ENCODE data around the gene GOLGA3. TPM values are rescaled to one million over a fixed set of nuclear protein-coding genes. Genes with fewer than 3 reads are reported as not detected.
"Not testable (repeated sequence)": the region's sequence is repeated elsewhere in the genome, so short reads cannot be mapped to it uniquely, and the experiment has no call there.

GOLGA3 gene
- total RNA-seq, 1 experiment from 2014 or later = 14.9 TPM

DNA sequence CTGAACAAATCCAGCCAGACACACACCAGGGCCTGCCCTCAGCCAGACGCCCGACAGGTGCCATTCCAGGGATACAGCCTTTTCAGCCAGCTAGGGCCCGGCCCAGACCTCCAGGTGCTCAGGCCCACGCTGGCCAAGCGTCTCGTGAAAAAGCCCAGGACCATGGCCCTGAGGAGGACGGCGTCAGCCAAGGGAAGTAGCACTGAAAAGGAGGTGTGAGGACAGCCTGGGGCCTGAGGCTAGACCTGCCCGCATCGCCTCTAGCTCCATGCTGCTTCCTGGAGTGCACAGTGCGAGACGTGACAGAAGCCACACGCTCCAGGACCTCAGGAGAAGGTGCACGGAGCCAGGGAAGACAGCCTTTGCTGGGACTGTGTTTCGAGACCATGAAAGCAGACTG, 29.8 kb downstream of the GOLGA3 start:
- Histone ChIP-seq H3K36me3 (ENCODE audit: insufficient read depth, low read length) (peaks cover 30% of the 10 kb centered on the region), H3K27ac (ENCODE audit: low read length) (no peak overlapping the region), H3K79me2 (ENCODE audit: low read length) (peaks cover 3% of the 10 kb centered on the region; the same call in 1 of the 2 replicates), H3K27me3 (ENCODE audit: low read length) (no peaks in the 10 kb centered on the region), H3K4me2 (ENCODE audit: low read depth, low read length, poor library complexity, severe bottlenecking) (no peak overlapping the region), H2AFZ (ENCODE audit: low read length) (no peak overlapping the region), H3K4me3 (ENCODE audit: low read length) (no peak overlapping the region), H4K20me1 (ENCODE audit: insufficient read depth, low read depth, low read length) (no peaks in the 10 kb centered on the region), H3K9ac (ENCODE audit: low read length) (no peak overlapping the region), H3K9me2 (replicated peaks; ENCODE audit: insufficient read depth, low read length) (no peaks in the 10 kb centered on the region), H3K4me1 (ENCODE audit: low read length) (no peaks in the 10 kb centered on the region), H3K9me3 (ENCODE audit: low read length) (no peaks in the 10 kb centered on the region)
- DNase-seq = no peak

- H2AFZ ChIP-seq (ENCODE audit: low read length) = no peak overlapping the region
- peaks cover 33% of the 10 kb centered on the region for H3K36me3 ChIP-seq (ENCODE audit: insufficient read depth, low read length)
- H4K20me1 ChIP-seq (ENCODE audit: insufficient read depth, low read depth, low read length) = no peaks in the 10 kb centered on the region
- no peak overlapping the region for H3K27ac ChIP-seq (ENCODE audit: low read length)
- H3K9me3 ChIP-seq (ENCODE audit: low read length) = no peaks in the 10 kb centered on the region
- no peaks in the 10 kb centered on the region for H3K9me2 ChIP-seq (replicated peaks; ENCODE audit: insufficient read depth, low read length)
- no peaks in the 10 kb centered on the region for H3K4me1 ChIP-seq (ENCODE audit: low read length)
- no peak overlapping the region for H3K4me3 ChIP-seq (ENCODE audit: low read length)
- no peaks in the 10 kb centered on the region for H3K27me3 ChIP-seq (ENCODE audit: low read length)
- H3K9ac ChIP-seq (ENCODE audit: low read length) = no peak overlapping the region
- DNase-seq = no peak
- peaks cover 3% of the 10 kb centered on the region; the same call in 1 of the 2 replicates for H3K79me2 ChIP-seq (ENCODE audit: low read length)
- H3K4me2 ChIP-seq (ENCODE audit: low read depth, low read length, poor library complexity, severe bottlenecking) = no peak overlapping the region
These were observed 30.7 kb downstream of the GOLGA3 start for GRCh38 chr12:132797820-132798570.

DNA sequence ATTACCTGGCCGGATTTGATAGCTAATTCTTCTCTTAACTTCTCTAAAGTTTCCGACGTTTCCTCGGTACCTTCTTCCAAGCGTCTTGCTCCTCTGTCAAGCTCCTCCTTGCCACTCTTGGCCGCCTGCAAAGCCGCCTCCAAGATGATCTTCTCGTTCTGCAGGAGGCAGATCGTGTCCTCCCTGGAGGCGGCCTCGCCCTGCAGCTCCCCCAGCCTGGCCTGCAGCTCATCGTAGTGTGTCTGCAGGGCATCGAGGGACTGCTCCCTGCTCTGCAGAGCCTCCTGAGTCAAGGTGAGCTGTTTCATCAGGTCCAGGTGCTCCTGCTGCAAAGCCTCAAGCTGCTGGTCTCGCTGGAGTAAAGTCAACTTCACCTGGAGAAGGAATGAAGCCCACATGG, 32.8 kb downstream of the GOLGA3 start:
- no peaks in the 10 kb centered on the region for H3K27me3 ChIP-seq (ENCODE audit: low read length)
- H3K36me3 ChIP-seq (ENCODE audit: insufficient read depth, low read length) = peaks cover 30% of the 10 kb centered on the region
- H2AFZ ChIP-seq (ENCODE audit: low read length) = no peak overlapping the region
- no peak overlapping the region for H3K4me3 ChIP-seq (ENCODE audit: low read length)
- no peaks in the 10 kb centered on the region; the same call in 1 of the 2 replicates for H3K9me3 ChIP-seq (ENCODE audit: low read length)
- no peak overlapping the region for H3K9ac ChIP-seq (ENCODE audit: low read length)
- no peak overlapping the region for H3K4me2 ChIP-seq (ENCODE audit: low read depth, low read length, poor library complexity, severe bottlenecking)
- no peak for DNase-seq
- H3K4me1 ChIP-seq (ENCODE audit: low read length) = no peaks in the 10 kb centered on the region
- H3K79me2 ChIP-seq (ENCODE audit: low read length) = peaks cover 3% of the 10 kb centered on the region; the same call in 1 of the 2 replicates
- no peak overlapping the region for H3K27ac ChIP-seq (ENCODE audit: low read length)
- no peaks in the 10 kb centered on the region for H3K9me2 ChIP-seq (replicated peaks; ENCODE audit: insufficient read depth, low read length)
- no peaks in the 10 kb centered on the region for H4K20me1 ChIP-seq (ENCODE audit: insufficient read depth, low read depth, low read length)

GRCh38 chr12:132791940-132792339, 36.7 kb downstream of the GOLGA3 start:
- not testable (repeated sequence) for H3K27ac ChIP-seq (ENCODE audit: low read length); H3K79me2 ChIP-seq (ENCODE audit: low read length); H4K20me1 ChIP-seq (ENCODE audit: insufficient read depth, low read depth, low read length); H3K4me1 ChIP-seq (ENCODE audit: low read length); H3K9ac ChIP-seq (ENCODE audit: low read length); H3K9me2 ChIP-seq (replicated peaks; ENCODE audit: insufficient read depth, low read length); H3K27me3 ChIP-seq (ENCODE audit: low read length); H3K4me3 ChIP-seq (ENCODE audit: low read length); H3K4me2 ChIP-seq (ENCODE audit: low read depth, low read length, poor library complexity, severe bottlenecking); H3K9me3 ChIP-seq (ENCODE audit: low read length); H2AFZ ChIP-seq (ENCODE audit: low read length); DNase-seq
- H3K36me3 ChIP-seq (ENCODE audit: insufficient read depth, low read length) = peaks cover 32% of the 10 kb centered on the region

- DNase-seq = no peak
- H3K4me2 ChIP-seq (ENCODE audit: low read depth, low read length, poor library complexity, severe bottlenecking) = no peak overlapping the region
- H4K20me1 ChIP-seq (ENCODE audit: insufficient read depth, low read depth, low read length) = no peaks in the 10 kb centered on the region
- H3K9ac ChIP-seq (ENCODE audit: low read length) = no peak overlapping the region
- no peaks in the 10 kb centered on the region for H3K4me1 ChIP-seq (ENCODE audit: low read length)
- H3K4me3 ChIP-seq (ENCODE audit: low read length) = no peak overlapping the region
- H3K27ac ChIP-seq (ENCODE audit: low read length) = no peak overlapping the region
- no peaks in the 10 kb centered on the region; the same call in 1 of the 2 replicates for H3K79me2 ChIP-seq (ENCODE audit: low read length)
- H3K36me3 ChIP-seq (ENCODE audit: insufficient read depth, low read length) = peaks cover 17% of the 10 kb centered on the region
- no peaks in the 10 kb centered on the region for H3K9me2 ChIP-seq (replicated peaks; ENCODE audit: insufficient read depth, low read length)
- H3K9me3 ChIP-seq (ENCODE audit: low read length) = no peaks in the 10 kb centered on the region; the same call in 1 of the 2 replicates
- H2AFZ ChIP-seq (ENCODE audit: low read length) = no peak overlapping the region
- H3K27me3 ChIP-seq (ENCODE audit: low read length) = no peaks in the 10 kb centered on the region
These were observed 39.6 kb downstream of the GOLGA3 start for GRCh38 chr12:132789099-132789471.

GRCh38 chr12:132788375-132789098, 40.1 kb downstream of the GOLGA3 start:
- H4K20me1 ChIP-seq (ENCODE audit: insufficient read depth, low read depth, low read length) = no peaks in the 10 kb centered on the region
- H2AFZ ChIP-seq (ENCODE audit: low read length) = no peak overlapping the region
- no peak overlapping the region for H3K9ac ChIP-seq (ENCODE audit: low read length)
- no peaks in the 10 kb centered on the region for H3K9me2 ChIP-seq (replicated peaks; ENCODE audit: insufficient read depth, low read length)
- DNase-seq = no peak
- H3K4me2 ChIP-seq (ENCODE audit: low read depth, low read length, poor library complexity, severe bottlenecking) = no peak overlapping the region
- H3K36me3 ChIP-seq (ENCODE audit: insufficient read depth, low read length) = peaks cover 12% of the 10 kb centered on the region
- H3K4me1 ChIP-seq (ENCODE audit: low read length) = no peaks in the 10 kb centered on the region
- no peak overlapping the region for H3K27ac ChIP-seq (ENCODE audit: low read length)
- H3K27me3 ChIP-seq (ENCODE audit: low read length) = no peaks in the 10 kb centered on the region
- no peaks in the 10 kb centered on the region; the same call in 1 of the 2 replicates for H3K9me3 ChIP-seq (ENCODE audit: low read length)
- H3K4me3 ChIP-seq (ENCODE audit: low read length) = no peak overlapping the region
- no peaks in the 10 kb centered on the region for H3K79me2 ChIP-seq (ENCODE audit: low read length)

DNA sequence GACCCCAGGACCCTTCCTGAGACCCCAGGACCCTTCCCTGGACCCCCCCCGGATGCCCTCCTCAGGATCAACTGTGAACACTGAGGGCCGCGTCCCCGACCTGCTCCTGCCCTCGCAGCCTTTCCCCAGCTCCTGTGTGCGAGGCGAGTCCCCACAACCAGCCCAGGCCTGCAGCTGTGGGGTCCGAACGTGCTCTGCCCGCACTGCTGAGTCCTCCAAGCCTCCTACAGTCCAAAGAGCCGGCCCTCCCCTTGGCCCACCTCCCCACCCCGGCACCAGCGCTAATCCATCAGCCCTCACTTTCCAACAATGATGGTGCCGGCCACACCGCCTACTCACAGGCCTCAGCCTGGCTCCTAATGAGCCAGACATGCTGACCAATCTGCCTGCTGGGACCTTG, 40.8 kb downstream of the GOLGA3 start:
- no peaks in the 10 kb centered on the region for H4K20me1 ChIP-seq (ENCODE audit: insufficient read depth, low read depth, low read length)
- no peak overlapping the region for H2AFZ ChIP-seq (ENCODE audit: low read length)
- peaks cover 12% of the 10 kb centered on the region; the same call in 1 of the 2 replicates for H3K36me3 ChIP-seq (ENCODE audit: insufficient read depth, low read length)
- no peaks in the 10 kb centered on the region; the same call in 1 of the 2 replicates for H3K9me3 ChIP-seq (ENCODE audit: low read length)
- no peak overlapping the region for H3K9ac ChIP-seq (ENCODE audit: low read length)
- no peaks in the 10 kb centered on the region for H3K4me1 ChIP-seq (ENCODE audit: low read length)
- no peak overlapping the region for H3K4me3 ChIP-seq (ENCODE audit: low read length)
- H3K9me2 ChIP-seq (replicated peaks; ENCODE audit: insufficient read depth, low read length) = no peaks in the 10 kb centered on the region
- H3K27me3 ChIP-seq (ENCODE audit: low read length) = no peaks in the 10 kb centered on the region
- no peak overlapping the region for H3K27ac ChIP-seq (ENCODE audit: low read length)
- H3K4me2 ChIP-seq (ENCODE audit: low read depth, low read length, poor library complexity, severe bottlenecking) = no peak overlapping the region
- DNase-seq = no peak
- H3K79me2 ChIP-seq (ENCODE audit: low read length) = no peaks in the 10 kb centered on the region

DNA sequence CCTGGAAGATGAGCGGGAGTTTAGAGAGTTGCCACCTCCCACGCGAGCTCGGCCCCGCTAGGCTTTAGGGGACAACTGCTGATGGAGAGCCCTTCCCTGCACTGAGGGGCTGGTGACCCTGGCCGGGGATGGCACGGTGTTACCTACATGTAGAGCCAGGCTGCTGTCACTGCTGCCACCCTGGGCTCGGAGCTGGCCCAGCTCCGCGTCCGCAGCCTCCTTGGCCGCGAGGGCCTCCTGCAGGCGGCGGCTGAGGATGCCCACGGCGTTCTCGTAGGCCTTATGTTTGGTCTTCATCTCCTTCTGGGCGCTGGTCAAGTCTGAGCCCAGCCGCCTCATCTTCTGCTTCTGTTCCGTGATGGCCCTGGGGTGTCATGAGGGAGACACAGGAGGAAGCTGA, 42.5 kb downstream of the GOLGA3 start:
- peaks cover 15% of the 10 kb centered on the region; the same call in 1 of the 2 replicates for H3K36me3 ChIP-seq (ENCODE audit: insufficient read depth, low read length)

More for the DNA sequence above, 42.5 kb downstream of the GOLGA3 start:
- no peak overlapping the region for H3K9ac ChIP-seq (ENCODE audit: low read length)
- no peaks in the 10 kb centered on the region for H3K9me2 ChIP-seq (replicated peaks; ENCODE audit: insufficient read depth, low read length)
- H3K27me3 ChIP-seq (ENCODE audit: low read length) = no peaks in the 10 kb centered on the region
- no peak overlapping the region for H3K4me3 ChIP-seq (ENCODE audit: low read length)
- H3K27ac ChIP-seq (ENCODE audit: low read length) = no peak overlapping the region
- H4K20me1 ChIP-seq (ENCODE audit: insufficient read depth, low read depth, low read length) = no peaks in the 10 kb centered on the region
- no peak for DNase-seq
- H3K9me3 ChIP-seq (ENCODE audit: low read length) = no peaks in the 10 kb centered on the region
- no peak overlapping the region for H2AFZ ChIP-seq (ENCODE audit: low read length)
- H3K4me1 ChIP-seq (ENCODE audit: low read length) = no peaks in the 10 kb centered on the region
- no peak overlapping the region for H3K4me2 ChIP-seq (ENCODE audit: low read depth, low read length, poor library complexity, severe bottlenecking)
- H3K79me2 ChIP-seq (ENCODE audit: low read length) = no peaks in the 10 kb centered on the region
